Endodermal cell (in vitro differentiated cells): ENCODE measurements around the gene PTPRN2. TPM values are rescaled to one million over a fixed set of nuclear protein-coding genes. Genes with fewer than 3 reads are reported as not detected.
A peak's percentile ranks its signal among the peaks of the same experiment; 100 is the strongest.

Experiments
- DNase-seq: peaks from one replicate; pipeline ENCODE4 v3.0.0-alpha.2; 2017
- H3K27ac ChIP-seq: 2 replicates; pipeline ENCODE4 v1.5.1; 2013; ENCODE audit warnings: mild to moderate bottlenecking, low read depth, low read length, moderate library complexity
- H3K27me3 ChIP-seq: 2 replicates; pipeline ENCODE4 v1.6.1; 2013; ENCODE audit warnings: mild to moderate bottlenecking, low read length, moderate library complexity; ENCODE audit not compliant: insufficient read depth, control insufficient read depth, poor library complexity, severe bottlenecking
- H3K36me3 ChIP-seq: 2 replicates; pipeline ENCODE4 v1.7.0; 2013; ENCODE audit warnings: mild to moderate bottlenecking, low read length, moderate library complexity; ENCODE audit not compliant: control insufficient read depth, insufficient read depth
- H3K4me1 ChIP-seq: one replicate; pipeline ENCODE4 v1.7.0; 2013; ENCODE audit warnings: low read length; ENCODE audit not compliant: control insufficient read depth, insufficient read depth
- H3K4me3 ChIP-seq: 2 replicates; pipeline ENCODE4 v1.5.1; 2013; ENCODE audit warnings: mild to moderate bottlenecking, low read length, moderate library complexity
- H3K9ac ChIP-seq: 2 replicates; pipeline ENCODE4 v1.6.1; 2013; ENCODE audit warnings: mild to moderate bottlenecking, low read length, moderate library complexity; ENCODE audit not compliant: poor library complexity, severe bottlenecking; ENCODE audit errors: extremely low read depth
- H3K9me3 ChIP-seq: 2 replicates; pipeline ENCODE4 v1.6.1; 2013; ENCODE audit warnings: mild to moderate bottlenecking, low read length, moderate library complexity; ENCODE audit not compliant: control insufficient read depth
- H3K27ac Mint-ChIP-seq: 2 replicates; pipeline ENCODE4 v1.8.0; 2020; ENCODE audit warnings: mixed read lengths
- H3K27me3 Mint-ChIP-seq: 2 replicates; pipeline ENCODE4 v1.8.0; 2021; ENCODE audit warnings: mild to moderate bottlenecking, mixed read lengths; ENCODE audit not compliant: insufficient read depth
- H3K36me3 Mint-ChIP-seq: 2 replicates; pipeline ENCODE4 v1.8.0; 2020; ENCODE audit warnings: low read depth, mixed read lengths
- H3K4me1 Mint-ChIP-seq: 2 replicates; pipeline ENCODE4 v1.8.0; 2020; ENCODE audit warnings: mixed read lengths
- H3K4me3 Mint-ChIP-seq: 2 replicates; pipeline ENCODE4 v1.8.0; 2020; ENCODE audit warnings: mild to moderate bottlenecking, moderate library complexity, mixed read lengths
- H3K9me3 Mint-ChIP-seq: 2 replicates; pipeline ENCODE4 v1.8.0; 2020; ENCODE audit warnings: mild to moderate bottlenecking, mixed read lengths
- CTCF ChIP-seq: fragments of 200-600 bp; sonication (generic); conservative IDR thresholded peaks from 2 replicates; pipeline ENCODE4 v1.5.0; 2021; ENCODE audit warnings: antibody characterized with exemption, mild to moderate bottlenecking
- WGBS, 2 experiments: methylation state at CpG; one replicate each; pipeline versions ENCODE4 v1.1.5 to v1.1.7; 2013; ENCODE audit warnings: missing lambda C conversion rate in 2 of 2, mixed read lengths in 1 of 2; ENCODE audit not compliant: insufficient coverage in 1 of 2, insufficient read length in 1 of 2; 5-methylcytosine and 5-hydroxymethylcytosine counted together
- total RNA-seq, 2 donors: library from RNA; stranded (reverse); fragmentation: NEBNext Ultra II Directional in 1 of 2; extraction: Animal tissue kit (Norgen Biotek cat#: 25700) in 1 of 2; gene quantifications; 2 replicates in 1 of 2; 3 replicates in 1 of 2; pipeline ENCODE4 v1.2.1, GENCODE V29; 2021

The PTPRN2 gene
- total RNA-seq, 2 donors from 2014 or later, result 0.69 to 1.2 TPM

- no peak overlapping the region for H3K4me3 ChIP-seq
- Mint-ChIP-seq H3K27me3 (peaks cover 2% of the 10 kb centered on the region), H3K4me1 (no peaks in the 10 kb centered on the region), H3K36me3 (no peaks in the 10 kb centered on the region), H3K27ac (no peak overlapping the region), H3K9me3 (no peaks in the 10 kb centered on the region), H3K4me3 (no peak overlapping the region)
- H3K9ac ChIP-seq, result no peak overlapping the region
- no peak for DNase-seq
- WGBS, 2 experiments, result 62 to 78% methylated on average over 5 to 20 of the region's 20 CpGs
- no peak overlapping the region for H3K27ac ChIP-seq
- H3K36me3 ChIP-seq, result no peaks in the 10 kb centered on the region
- no peaks in the 10 kb centered on the region for H3K4me1 ChIP-seq
- no peak for TF ChIP-seq CTCF
- H3K9me3 ChIP-seq, result peaks cover 37% of the 10 kb centered on the region
- H3K27me3 ChIP-seq, result no peaks in the 10 kb centered on the region
Observed at GRCh38 chr7:157523766-157524421, 1063.7 kb downstream of the PTPRN2 start.

- WGBS, 2 experiments, result 82 to 85% methylated on average over 12 to 13 of the region's 13 CpGs
- peak; percentile 30 for DNase-seq
- H3K4me1 Mint-ChIP-seq, result no peaks in the 10 kb centered on the region
- Histone ChIP-seq H3K4me1 (no peaks in the 10 kb centered on the region), H3K27me3 (no peaks in the 10 kb centered on the region), H3K9ac (no peak overlapping the region), H3K36me3 (no peaks in the 10 kb centered on the region), H3K4me3 (no peak overlapping the region), H3K27ac (no peak overlapping the region), H3K9me3 (peaks cover 42% of the 10 kb centered on the region)
- H3K4me3 Mint-ChIP-seq, result no peak overlapping the region
- H3K27me3 Mint-ChIP-seq, result peaks cover 2% of the 10 kb centered on the region
- H3K9me3 Mint-ChIP-seq, result no peaks in the 10 kb centered on the region
- no peaks in the 10 kb centered on the region for H3K36me3 Mint-ChIP-seq
- no peak overlapping the region for H3K27ac Mint-ChIP-seq
- TF ChIP-seq CTCF, result no peak
Observed at GRCh38 chr7:157523371-157523765, 1064.3 kb downstream of the PTPRN2 start.

- TF ChIP-seq CTCF, result no peak
- no peak overlapping the region for H3K9ac ChIP-seq
- H3K4me3 ChIP-seq, result no peak overlapping the region
- Mint-ChIP-seq H3K27me3 (peaks cover 2% of the 10 kb centered on the region), H3K4me1 (no peaks in the 10 kb centered on the region), H3K4me3 (no peak overlapping the region), H3K9me3 (no peaks in the 10 kb centered on the region), H3K27ac (no peak overlapping the region), H3K36me3 (no peaks in the 10 kb centered on the region)
- 76 to 82% methylated on average over 7 to 9 of the region's 9 CpGs for WGBS, 2 experiments
- H3K4me1 ChIP-seq, result no peaks in the 10 kb centered on the region
- peak; percentile 40 for DNase-seq
- H3K9me3 ChIP-seq, result peaks cover 44% of the 10 kb centered on the region
- H3K27ac ChIP-seq, result no peak overlapping the region
- H3K36me3 ChIP-seq, result no peaks in the 10 kb centered on the region
- H3K27me3 ChIP-seq, result no peaks in the 10 kb centered on the region
Observed at GRCh38 chr7:157522954-157523353, 1064.7 kb downstream of the PTPRN2 start.
